CD1c-positive myeloid dendritic cell (primary cell): Measurements from ENCODE around the gene CFAP299.

ENCODE experiments used
- DNase-seq: peaks from one replicate; pipeline ENCODE4 v3.0.0-alpha.2; 2016; ENCODE audit errors: extremely low spot score

The CFAP299 gene

GRCh38 chr4:80507507-80507906 is 172.0 kb downstream of the CFAP299 start:
- no peak for DNase-seq

- DNase-seq = no peak
Measured at GRCh38 chr4:80515496-80515895, 180.0 kb downstream of the CFAP299 start.

- no peak for DNase-seq
Measured at GRCh38 chr4:80521438-80521837, 185.9 kb downstream of the CFAP299 start.

GRCh38 chr4:80526697-80527096 is 191.2 kb downstream of the CFAP299 start:
- no peak for DNase-seq

- no peak for DNase-seq
Measured at GRCh38 chr4:80529026-80529425, 193.5 kb downstream of the CFAP299 start.

GRCh38 chr4:80532674-80533333 is 197.3 kb downstream of the CFAP299 start:
- DNase-seq = no peak

- no peak for DNase-seq
Measured at GRCh38 chr4:80535551-80535950, 200.0 kb downstream of the CFAP299 start.

GRCh38 chr4:80538276-80538926 is 202.9 kb downstream of the CFAP299 start:
- DNase-seq = no peak

- no peak for DNase-seq
Measured at GRCh38 chr4:80539190-80539589, 203.7 kb downstream of the CFAP299 start.

GRCh38 chr4:80540349-80540748 is 204.8 kb downstream of the CFAP299 start:
- no peak for DNase-seq

- no peak for DNase-seq
Measured at GRCh38 chr4:80540785-80541469, 205.4 kb downstream of the CFAP299 start.

GRCh38 chr4:80542747-80543146 is 207.2 kb downstream of the CFAP299 start:
- DNase-seq = no peak

- no peak for DNase-seq
Measured at GRCh38 chr4:80560337-80560736, 224.8 kb downstream of the CFAP299 start.

GRCh38 chr4:80566203-80566872 is 230.8 kb downstream of the CFAP299 start:
- no peak for DNase-seq

- no peak for DNase-seq
Measured at GRCh38 chr4:80568891-80569290, 233.4 kb downstream of the CFAP299 start.

- DNase-seq = no peak
Measured at GRCh38 chr4:80576796-80577195, 241.3 kb downstream of the CFAP299 start.

GRCh38 chr4:80578001-80578400 is 242.5 kb downstream of the CFAP299 start:
- DNase-seq = no peak

- DNase-seq = no peak
Measured at GRCh38 chr4:80585542-80585941, 250.0 kb downstream of the CFAP299 start.

GRCh38 chr4:80586716-80587115 is 251.2 kb downstream of the CFAP299 start:
- DNase-seq = no peak

GRCh38 chr4:80587871-80588385 is 252.4 kb downstream of the CFAP299 start:
- DNase-seq = no peak

- DNase-seq = no peak
Measured at GRCh38 chr4:80592950-80593349, 257.4 kb downstream of the CFAP299 start.

GRCh38 chr4:80594701-80595100 is 259.2 kb downstream of the CFAP299 start:
- DNase-seq = no peak
